ENCODE data around the gene GLDC. TPM values are rescaled to one million over a fixed set of nuclear protein-coding genes. Genes with fewer than 3 reads are reported as not detected.
"Not testable (repeated sequence)": the region's sequence is repeated elsewhere in the genome, so short reads cannot be mapped to it uniquely, and the experiment has no call there.

The GLDC gene
- total and polyA plus RNA-seq, 4 experiments from 2014 or later: 0.20 TPM; not detected in 3

DNA sequence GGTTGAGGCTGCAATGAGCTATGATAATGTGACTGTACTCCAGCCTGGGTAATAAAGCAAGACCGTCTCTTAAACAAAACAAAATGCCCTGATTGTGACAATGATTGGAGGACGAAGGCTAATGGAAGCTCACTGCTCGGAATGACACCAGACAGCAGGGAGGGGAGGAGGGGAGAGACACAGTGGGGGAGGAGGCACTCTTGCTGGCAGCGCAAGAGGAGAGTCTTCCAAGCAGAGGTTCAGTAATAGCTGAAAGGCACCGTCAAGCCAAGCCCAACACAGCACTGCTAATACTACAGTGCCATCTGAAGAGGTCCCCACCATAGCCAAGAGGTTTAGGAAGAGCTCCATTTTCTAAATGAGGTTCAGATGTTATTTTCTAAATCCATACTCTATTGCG lies 102.3 kb downstream of the GLDC start:
- intact Hi-C loops (cut with micrococcal nuclease): no loop called here
- Mint-ChIP-seq H3K36me3 (no peaks in the 10 kb centered on the region), H3K27me3 (peaks cover 2 to 8% of the 10 kb centered on the region in 2 donors), H3K27ac (no peak overlapping the region), H3K4me3 (peak overlapping the region in 1 of 8 donors; percentile 24), H3K9me3 (no peaks in the 10 kb centered on the region), H3K4me1 (no peaks in the 10 kb centered on the region)
- H3K27me3 ChIP-seq (ENCODE audit: insufficient read depth, low read length): no peaks in the 10 kb centered on the region
- DNase-seq: no peak
- no peaks in the 10 kb centered on the region for H3K9me3 ChIP-seq (ENCODE audit: control insufficient read depth in 1 of 2, low read length in 2 of 2)
- H3K36me3 ChIP-seq (ENCODE audit: insufficient read depth, low read length): no peaks in the 10 kb centered on the region
- no peaks in the 10 kb centered on the region for H3K4me1 ChIP-seq (ENCODE audit: insufficient read depth, low read length)
- CTCF ChIA-PET (ENCODE audit: partially characterized antibody): no interaction called here
- H3K27ac ChIP-seq (ENCODE audit: low read depth, low read length): no peak overlapping the region
- no peak overlapping the region for H3K4me3 ChIP-seq (ENCODE audit: low read length in 2 of 2)
- POLR2A ChIA-PET (ENCODE audit: partially characterized antibody): no interaction called here

DNA sequence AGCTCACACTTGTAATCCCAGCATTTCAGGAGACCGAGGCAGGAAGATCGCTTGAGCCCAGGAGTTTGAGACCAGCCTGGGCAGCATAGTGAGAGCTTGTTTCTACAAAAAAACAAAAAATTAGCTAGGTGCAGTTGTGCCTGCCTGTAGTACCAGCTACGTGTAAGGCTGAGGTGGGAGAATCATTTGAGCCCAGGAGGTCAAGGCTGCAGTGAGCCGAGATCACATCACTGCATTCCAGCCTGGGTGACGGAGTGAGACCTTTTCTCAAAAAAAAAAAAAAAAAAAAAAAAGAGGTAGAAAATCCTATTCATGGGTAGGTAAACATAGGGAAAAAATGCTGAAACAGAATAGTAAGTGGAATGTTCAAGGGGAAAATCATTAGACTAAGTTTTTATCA lies 102.9 kb downstream of the GLDC start:
- H3K36me3 ChIP-seq (ENCODE audit: insufficient read depth, low read length); H3K4me1 Mint-ChIP-seq; H3K27me3 ChIP-seq (ENCODE audit: insufficient read depth, low read length); H3K4me3 ChIP-seq (ENCODE audit: low read length in 2 of 2); H3K36me3 Mint-ChIP-seq; H3K9me3 Mint-ChIP-seq; H3K27me3 Mint-ChIP-seq; DNase-seq; H3K27ac ChIP-seq (ENCODE audit: low read depth, low read length); H3K4me1 ChIP-seq (ENCODE audit: insufficient read depth, low read length); H3K9me3 ChIP-seq (ENCODE audit: control insufficient read depth in 1 of 2, low read length in 2 of 2); intact Hi-C loops (cut with micrococcal nuclease); H3K4me3 Mint-ChIP-seq: not testable (repeated sequence)
- H3K27ac Mint-ChIP-seq: peak overlapping the region in 1 of 7 donors; percentile 79
- CTCF ChIA-PET (ENCODE audit: partially characterized antibody): interaction anchor here (0.7 to 1.2 kb wide), 3 partner anchors 8 to 161 kb away, joined by 3 read pairs; no protein-coding TSS in a partner anchor
- POLR2A ChIA-PET (ENCODE audit: partially characterized antibody): interaction anchor here (0.7 kb wide), 1 partner anchor 63 kb away, joined by 5 read pairs; no protein-coding TSS in a partner anchor

DNA sequence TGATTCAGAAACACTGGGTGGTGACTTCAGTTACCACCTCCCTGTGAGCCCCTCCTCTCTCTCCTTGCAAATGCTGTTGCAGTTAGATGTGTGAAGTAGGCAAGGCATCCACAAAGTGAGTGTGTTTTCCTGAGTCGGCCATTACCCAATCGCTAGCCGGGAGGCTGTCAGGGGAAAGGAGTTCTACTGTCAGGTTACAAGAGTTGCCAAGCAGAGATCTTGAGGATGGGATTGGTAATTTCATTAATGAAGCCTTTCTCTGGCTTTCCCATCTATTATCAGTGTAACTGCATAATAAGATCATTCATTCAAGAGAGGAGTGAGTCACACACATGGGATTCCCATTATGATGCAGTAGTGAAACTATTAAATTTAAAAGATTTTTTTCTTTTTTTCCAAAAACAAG lies 106.9 kb downstream of the GLDC start:
- POLR2A ChIA-PET (ENCODE audit: partially characterized antibody): no interaction called here
- DNase-seq: no peak
- H3K4me3 ChIP-seq (ENCODE audit: low read length in 2 of 2): no peak overlapping the region
- Mint-ChIP-seq H3K36me3 (no peaks in the 10 kb centered on the region), H3K9me3 (no peaks in the 10 kb centered on the region), H3K4me3 (no peak overlapping the region), H3K4me1 (no peaks in the 10 kb centered on the region), H3K27me3 (peaks cover 8 to 10% of the 10 kb centered on the region in 2 donors), H3K27ac (no peak overlapping the region)
- no peaks in the 10 kb centered on the region for H3K9me3 ChIP-seq (ENCODE audit: control insufficient read depth in 1 of 2, low read length in 2 of 2)
- no peaks in the 10 kb centered on the region for H3K36me3 ChIP-seq (ENCODE audit: insufficient read depth, low read length)
- no peaks in the 10 kb centered on the region for H3K27me3 ChIP-seq (ENCODE audit: insufficient read depth, low read length)
- no peak overlapping the region for H3K27ac ChIP-seq (ENCODE audit: low read depth, low read length)
- H3K4me1 ChIP-seq (ENCODE audit: insufficient read depth, low read length): no peaks in the 10 kb centered on the region
- intact Hi-C loops (cut with micrococcal nuclease): no loop called here
- CTCF ChIA-PET (ENCODE audit: partially characterized antibody): no interaction called here

DNA sequence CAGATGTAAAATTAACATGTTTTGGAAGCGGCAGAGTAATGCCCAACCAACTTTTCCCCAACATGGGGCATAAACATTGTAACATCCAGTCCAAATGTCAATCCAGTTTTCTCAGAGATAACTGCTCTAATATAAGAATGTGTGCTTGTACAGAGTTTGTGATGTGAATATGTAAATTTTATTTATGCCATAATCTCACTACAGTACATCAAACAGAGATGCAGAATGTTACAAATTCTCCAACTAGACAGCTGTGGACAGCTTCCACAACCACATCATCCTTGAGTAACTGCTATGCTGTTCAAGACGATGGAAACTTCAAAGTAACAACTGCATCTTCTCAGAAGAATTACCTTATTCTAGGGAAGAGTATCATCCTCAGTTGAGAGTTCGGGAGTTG lies 109.9 kb downstream of the GLDC start:
- no peak overlapping the region for H3K27ac Mint-ChIP-seq
- Histone ChIP-seq H3K4me3 (ENCODE audit: low read length in 2 of 2) (no peak overlapping the region), H3K27ac (ENCODE audit: low read depth, low read length) (no peak overlapping the region), H3K4me1 (ENCODE audit: insufficient read depth, low read length) (no peaks in the 10 kb centered on the region), H3K9me3 (ENCODE audit: control insufficient read depth in 1 of 2, low read length in 2 of 2) (no peaks in the 10 kb centered on the region), H3K36me3 (ENCODE audit: insufficient read depth, low read length) (no peaks in the 10 kb centered on the region), H3K27me3 (ENCODE audit: insufficient read depth, low read length) (no peaks in the 10 kb centered on the region)
- CTCF ChIA-PET (ENCODE audit: partially characterized antibody): no interaction called here
- POLR2A ChIA-PET (ENCODE audit: partially characterized antibody): no interaction called here
- H3K4me3 Mint-ChIP-seq: no peak overlapping the region
- H3K36me3 Mint-ChIP-seq: no peaks in the 10 kb centered on the region
- peaks cover 0 to 8% of the 10 kb centered on the region in 2 donors for H3K27me3 Mint-ChIP-seq
- intact Hi-C loops (cut with micrococcal nuclease): no loop called here
- no peaks in the 10 kb centered on the region for H3K4me1 Mint-ChIP-seq
- H3K9me3 Mint-ChIP-seq: no peaks in the 10 kb centered on the region
- no peak for DNase-seq

DNA sequence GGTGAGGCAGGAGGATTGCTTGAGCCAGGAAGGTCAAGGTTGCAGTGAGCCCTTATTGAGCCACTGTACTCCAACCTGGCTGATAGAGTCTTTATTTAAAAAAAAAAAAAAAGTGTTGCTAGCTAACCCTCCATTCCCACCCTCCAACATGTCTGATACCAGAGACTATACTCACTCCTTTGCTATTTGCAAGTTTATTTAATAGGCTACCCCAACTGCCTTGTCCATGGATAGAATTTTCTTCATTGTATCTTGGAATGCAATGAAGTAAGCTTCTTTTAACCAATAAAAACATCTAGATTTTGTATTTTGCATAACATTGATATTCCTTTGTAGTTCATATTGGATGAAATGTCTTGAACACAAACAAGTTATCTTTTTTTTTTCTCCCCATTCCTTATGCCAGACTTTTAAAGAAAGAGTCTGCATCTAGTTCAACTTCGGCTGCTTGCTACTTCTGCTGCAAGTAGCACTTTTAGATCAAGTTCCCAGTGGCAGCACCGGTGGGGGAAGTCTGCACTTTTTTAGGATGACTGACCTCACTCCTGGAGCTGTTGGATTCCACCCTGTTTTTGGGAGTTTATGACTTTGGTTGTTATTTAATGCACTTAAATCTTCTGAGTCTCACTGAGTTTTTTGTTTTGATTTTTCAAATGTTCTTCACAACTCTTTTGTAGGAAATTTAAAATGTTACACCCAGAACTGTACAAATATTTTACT lies 120.0 kb downstream of the GLDC start:
- peaks cover 0 to 24% (median 15%) of the 10 kb centered on the region in 8 donors for H3K9me3 Mint-ChIP-seq
- no peak overlapping the region for H3K27ac Mint-ChIP-seq
- H3K9me3 ChIP-seq (ENCODE audit: control insufficient read depth in 1 of 2, low read length in 2 of 2): no peaks in the 10 kb centered on the region
- H3K4me3 Mint-ChIP-seq: no peak overlapping the region
- ChIA-PET CTCF (ENCODE audit: partially characterized antibody) (interaction anchor here (0.7 to 1.1 kb wide), 3 partner anchors 16 to 614 kb away, joined by 3 to 4 read pairs (median 3); no protein-coding TSS in a partner anchor), POLR2A (ENCODE audit: partially characterized antibody) (interaction anchor here (1.1 kb wide), 1 partner anchor 113 kb away, joined by 3 read pairs; no protein-coding TSS in a partner anchor)
- DNase-seq: no peak
- no peak overlapping the region for H3K4me3 ChIP-seq (ENCODE audit: low read length in 2 of 2)
- no peaks in the 10 kb centered on the region for H3K27me3 ChIP-seq (ENCODE audit: insufficient read depth, low read length)
- H3K36me3 ChIP-seq (ENCODE audit: insufficient read depth, low read length): no peaks in the 10 kb centered on the region
- intact Hi-C loops (cut with micrococcal nuclease): no loop called here
- H3K4me1 Mint-ChIP-seq: peaks cover 0 to 1% (median 0%) of the 10 kb centered on the region in 4 donors
- H3K27me3 Mint-ChIP-seq: no peaks in the 10 kb centered on the region
- no peaks in the 10 kb centered on the region for H3K4me1 ChIP-seq (ENCODE audit: insufficient read depth, low read length)
- H3K27ac ChIP-seq (ENCODE audit: low read depth, low read length): no peak overlapping the region
- peaks cover 25% of the 10 kb centered on the region in 2 donors for H3K36me3 Mint-ChIP-seq

DNA sequence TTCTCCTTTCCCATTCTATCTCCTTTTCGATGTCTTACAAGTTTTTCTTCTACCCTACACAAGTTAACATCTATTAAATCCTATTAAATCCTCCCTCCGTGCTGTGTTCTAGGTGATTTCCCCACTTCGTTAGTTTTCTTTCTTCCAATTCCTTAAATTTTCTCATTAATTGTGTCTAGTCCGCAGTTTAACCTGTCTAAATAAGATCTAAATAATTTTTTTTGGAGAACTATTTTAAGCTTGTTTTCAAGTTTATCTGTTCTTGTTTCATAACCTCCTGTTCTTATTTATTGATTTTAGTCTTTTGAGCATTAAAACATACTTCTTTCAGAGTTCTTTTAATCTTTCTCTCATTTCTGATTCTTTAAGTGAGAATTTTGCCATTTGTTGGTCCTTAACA lies 123.3 kb downstream of the GLDC start:
- intact Hi-C loops (cut with micrococcal nuclease): no loop called here
- peaks cover 0 to 1% (median 0%) of the 10 kb centered on the region in 4 donors for H3K4me1 Mint-ChIP-seq
- no peak for DNase-seq
- no peak overlapping the region for H3K27ac ChIP-seq (ENCODE audit: low read depth, low read length)
- H3K27me3 Mint-ChIP-seq: no peaks in the 10 kb centered on the region
- no peak overlapping the region for H3K4me3 Mint-ChIP-seq
- H3K27me3 ChIP-seq (ENCODE audit: insufficient read depth, low read length): no peaks in the 10 kb centered on the region
- H3K36me3 Mint-ChIP-seq: peaks cover 38 to 44% of the 10 kb centered on the region in 2 donors
- H3K9me3 ChIP-seq (ENCODE audit: control insufficient read depth in 1 of 2, low read length in 2 of 2): no peaks in the 10 kb centered on the region
- H3K4me1 ChIP-seq (ENCODE audit: insufficient read depth, low read length): no peaks in the 10 kb centered on the region
- CTCF ChIA-PET (ENCODE audit: partially characterized antibody): no interaction called here
- no peak overlapping the region for H3K4me3 ChIP-seq (ENCODE audit: low read length in 2 of 2)
- H3K36me3 ChIP-seq (ENCODE audit: insufficient read depth, low read length): no peaks in the 10 kb centered on the region
- POLR2A ChIA-PET (ENCODE audit: partially characterized antibody): no interaction called here
- H3K9me3 Mint-ChIP-seq: peaks cover 0 to 32% (median 17%) of the 10 kb centered on the region in 8 donors
- H3K27ac Mint-ChIP-seq: no peak overlapping the region

DNA sequence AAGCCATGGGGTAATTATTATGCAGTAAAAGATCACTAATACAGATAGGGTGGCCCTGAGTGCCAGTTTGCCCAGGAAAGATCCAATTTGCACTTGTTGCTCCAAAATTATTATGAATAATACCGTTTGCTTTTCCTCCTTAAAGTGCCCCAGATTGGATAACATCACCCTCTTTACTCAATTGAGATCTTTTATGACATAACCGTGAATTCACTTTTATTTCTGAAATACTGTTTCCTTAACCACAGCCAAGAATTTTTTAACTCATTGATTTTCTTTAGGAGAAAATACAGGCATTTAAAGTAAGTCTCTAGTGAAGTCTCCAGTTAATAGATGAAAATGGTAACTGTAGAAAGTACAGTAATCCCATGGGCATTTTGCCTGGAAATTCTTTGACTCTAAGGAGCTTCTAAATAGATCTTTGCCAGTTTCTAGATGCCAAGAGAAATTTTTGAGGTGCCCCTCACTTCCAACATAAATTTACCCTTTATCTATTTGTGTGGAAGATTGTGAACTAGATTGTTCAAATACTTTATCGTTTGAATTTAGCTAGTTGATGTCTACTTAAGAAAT lies 133.4 kb downstream of the GLDC start:
- Histone ChIP-seq H3K27ac (ENCODE audit: low read depth, low read length) (no peak overlapping the region), H3K36me3 (ENCODE audit: insufficient read depth, low read length) (no peaks in the 10 kb centered on the region), H3K4me1 (ENCODE audit: insufficient read depth, low read length) (no peaks in the 10 kb centered on the region), H3K9me3 (ENCODE audit: control insufficient read depth in 1 of 2, low read length in 2 of 2) (no peaks in the 10 kb centered on the region), H3K4me3 (ENCODE audit: low read length in 2 of 2) (no peak overlapping the region), H3K27me3 (ENCODE audit: insufficient read depth, low read length) (no peaks in the 10 kb centered on the region)
- H3K27me3 Mint-ChIP-seq: no peaks in the 10 kb centered on the region
- POLR2A ChIA-PET (ENCODE audit: partially characterized antibody): no interaction called here
- peaks cover 25% of the 10 kb centered on the region in 2 donors for H3K36me3 Mint-ChIP-seq
- DNase-seq: no peak
- intact Hi-C loops (cut with micrococcal nuclease): no loop called here
- no peak overlapping the region for H3K4me3 Mint-ChIP-seq
- CTCF ChIA-PET (ENCODE audit: partially characterized antibody): interaction anchor here (0.7 to 1.0 kb wide), 2 partner anchors 8 to 19 kb away, joined by 3 read pairs; no protein-coding TSS in a partner anchor
- H3K27ac Mint-ChIP-seq: peak overlapping the region in 1 of 7 donors; percentile 26
- H3K4me1 Mint-ChIP-seq: no peaks in the 10 kb centered on the region
- H3K9me3 Mint-ChIP-seq: peaks cover 0 to 2% (median 0%) of the 10 kb centered on the region in 8 donors

All from CD4-positive, alpha-beta memory T cell (primary cell).